Panc1 (cell line): ENCODE results near the gene ROR1. TPM values are rescaled to one million over a fixed set of nuclear protein-coding genes. Genes with fewer than 3 reads are reported as not detected.
A peak's percentile ranks its signal among the peaks of the same experiment; 100 is the strongest.

Experiments used
- ATAC-seq: fragments of 200-7000 bp; cut with Tn5 transposase; 2 replicates; pipeline ENCODE4 v1.9.1; 2020; ENCODE audit warnings: mild to moderate bottlenecking, moderate library complexity
- BruUV-seq: library from RNA; stranded (reverse); fragments of 400-500 nt; replicated peaks from 2 replicates; lab custom pipeline; 2021; lab: Mats Ljungman, UMichigan
- CTCF ChIA-PET: fragments of 300-600 bp; sonication (Branson Sonifier 250); formaldehyde crosslinking; loops from one replicate; lab custom pipeline; 2022; ENCODE audit warnings: antibody characterized with exemption; lab: Charles Lee
- POLR2A ChIA-PET: fragments of 300-600 bp; sonication (Branson Sonifier 250); formaldehyde crosslinking; loops from one replicate; lab custom pipeline; 2022; ENCODE audit warnings: antibody characterized with exemption; lab: Charles Lee
- DNase-seq: peaks from one replicate; pipeline ENCODE4 v3.0.0-alpha.2; 2010; ENCODE audit warnings: low read depth, low spot score
- H3K27ac ChIP-seq: 2 replicates; pipeline ENCODE4 v1.5.1; 2011; ENCODE audit warnings: mild to moderate bottlenecking, low read length, inconsistent platforms
- H3K27me3 ChIP-seq: fragments of 200-500 bp; sonication (Bioruptor generic); 2 replicates; pipeline ENCODE4 v1.6.0; 2014; ENCODE audit warnings: low read length, inconsistent platforms; ENCODE audit not compliant: control insufficient read depth, insufficient read depth
- H3K36me3 ChIP-seq: fragments of 200-500 bp; sonication (Bioruptor generic); 2 replicates; pipeline ENCODE4 v1.5.1; 2014; ENCODE audit warnings: inconsistent platforms, mild to moderate bottlenecking, low read length, moderate library complexity; ENCODE audit not compliant: control insufficient read depth, insufficient read depth
- H3K4me1 ChIP-seq: 2 replicates; pipeline ENCODE4 v1.5.1; 2011; ENCODE audit warnings: inconsistent platforms, mild to moderate bottlenecking, low read length, moderate library complexity; ENCODE audit not compliant: control insufficient read depth, insufficient read depth
- H3K4me3 ChIP-seq, 2 experiments: 2 replicates each; pipeline ENCODE4 v1.5.1; 2011 to 2012; ENCODE audit warnings: low read depth in 2 of 2, low read length in 2 of 2, mild to moderate bottlenecking in 2 of 2, inconsistent platforms in 1 of 2, moderate library complexity in 1 of 2
- H3K9me3 ChIP-seq: fragments of 200-500 bp; sonication (Bioruptor generic); 2 replicates; pipeline ENCODE4 v1.5.1; 2014; ENCODE audit warnings: low read depth, mild to moderate bottlenecking, inconsistent platforms, low read length, moderate library complexity; ENCODE audit not compliant: control insufficient read depth, insufficient read depth
- POLR2AphosphoS5 ChIP-seq: IDR thresholded peaks from 2 replicates; pipeline ENCODE4 v1.6.1; 2012; ENCODE audit warnings: mild to moderate bottlenecking, low read depth, low read length, moderate library complexity
- SIN3A ChIP-seq: IDR thresholded peaks from 2 replicates; pipeline ENCODE4 v1.6.1; 2012; ENCODE audit warnings: low read depth, mild to moderate bottlenecking, low read length, moderate library complexity, borderline replicate concordance; ENCODE audit not compliant: insufficient read depth
- TCF7L2 ChIP-seq: IDR thresholded peaks from 2 replicates; pipeline ENCODE4 v1.6.1; 2011; ENCODE audit warnings: mild to moderate bottlenecking, low read depth, low read length, inconsistent platforms
- in situ Hi-C: cut with HindIII; loops from 2 replicates; pipeline ENCODE4 v1.10.0; 2016; ENCODE audit warnings: low sequenced_read_pairs, low pct_unique_long_range_greater_than_20kb
- intact Hi-C: fragments of 100-400 bp; cut with micrococcal nuclease; formaldehyde crosslinking; loops from one replicate; pipeline ENCODE4 v1.10.0; 2022; ENCODE audit not compliant: unreplicated experiment
- total RNA-seq: library from RNA; stranded (reverse); gene quantifications from one replicate; pipeline ENCODE4 v1.2.1, GENCODE V29; 2021; ENCODE audit not compliant: unreplicated experiment
- TF ChIP-seq, protein P1 (sequence below): fragments of 450-650 bp; IDR thresholded peaks from 2 replicates; pipeline ENCODE4 v1.5.1; 2017; ENCODE audit warnings: mild to moderate bottlenecking
- TF ChIP-seq, protein P2 (sequence below), 2 experiments: IDR thresholded peaks; 2 replicates each; pipeline ENCODE4 v1.6.1; 2011 to 2012; ENCODE audit warnings: low read depth in 2 of 2, control low read depth in 1 of 2, low read length in 1 of 2, mild to moderate bottlenecking in 1 of 2, moderate library complexity in 1 of 2; ENCODE audit not compliant: insufficient read depth in 1 of 2

Gene ROR1
- total RNA-seq, 1 experiment from 2014 or later, result 19.3 TPM

DNA sequence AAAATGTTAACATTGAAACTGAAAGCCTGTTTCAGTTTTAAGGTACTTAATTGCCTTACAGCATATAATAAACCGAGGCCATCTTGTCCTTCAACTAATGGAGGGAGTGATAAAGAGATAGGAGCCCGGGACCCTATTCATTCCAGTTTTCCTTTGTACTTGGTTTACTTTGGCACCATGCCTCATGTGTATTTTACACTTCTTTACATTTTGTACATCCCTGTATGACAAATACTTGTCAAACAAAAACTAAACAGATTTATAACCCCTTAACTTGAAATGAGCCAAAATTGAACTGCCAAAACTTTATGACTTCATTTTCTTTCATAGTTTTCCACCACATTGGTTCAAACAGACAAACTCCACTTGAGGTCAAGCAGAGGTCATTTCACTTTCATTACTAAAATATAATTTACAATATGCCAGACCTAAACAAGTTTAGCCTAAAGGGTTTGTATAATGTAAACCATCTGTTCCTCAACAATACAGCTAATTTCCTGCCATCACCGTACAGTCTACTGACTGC lies 398.7 kb downstream of the ROR1 start:
- in situ Hi-C loops, result no loop called here
- H3K27ac ChIP-seq, result peak overlapping the region; percentile 35; the same call in 1 of the 2 replicates
- no peaks in the 10 kb centered on the region for H3K9me3 ChIP-seq
- H3K27me3 ChIP-seq, result no peaks in the 10 kb centered on the region
- H3K4me3 ChIP-seq, result no peak overlapping the region
- DNase-seq, result no peak
- no peak for TF ChIP-seq SIN3A
- TF ChIP-seq, protein P1, sequence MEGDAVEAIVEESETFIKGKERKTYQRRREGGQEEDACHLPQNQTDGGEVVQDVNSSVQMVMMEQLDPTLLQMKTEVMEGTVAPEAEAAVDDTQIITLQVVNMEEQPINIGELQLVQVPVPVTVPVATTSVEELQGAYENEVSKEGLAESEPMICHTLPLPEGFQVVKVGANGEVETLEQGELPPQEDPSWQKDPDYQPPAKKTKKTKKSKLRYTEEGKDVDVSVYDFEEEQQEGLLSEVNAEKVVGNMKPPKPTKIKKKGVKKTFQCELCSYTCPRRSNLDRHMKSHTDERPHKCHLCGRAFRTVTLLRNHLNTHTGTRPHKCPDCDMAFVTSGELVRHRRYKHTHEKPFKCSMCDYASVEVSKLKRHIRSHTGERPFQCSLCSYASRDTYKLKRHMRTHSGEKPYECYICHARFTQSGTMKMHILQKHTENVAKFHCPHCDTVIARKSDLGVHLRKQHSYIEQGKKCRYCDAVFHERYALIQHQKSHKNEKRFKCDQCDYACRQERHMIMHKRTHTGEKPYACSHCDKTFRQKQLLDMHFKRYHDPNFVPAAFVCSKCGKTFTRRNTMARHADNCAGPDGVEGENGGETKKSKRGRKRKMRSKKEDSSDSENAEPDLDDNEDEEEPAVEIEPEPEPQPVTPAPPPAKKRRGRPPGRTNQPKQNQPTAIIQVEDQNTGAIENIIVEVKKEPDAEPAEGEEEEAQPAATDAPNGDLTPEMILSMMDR, result no peak
- TF ChIP-seq, protein P2, sequence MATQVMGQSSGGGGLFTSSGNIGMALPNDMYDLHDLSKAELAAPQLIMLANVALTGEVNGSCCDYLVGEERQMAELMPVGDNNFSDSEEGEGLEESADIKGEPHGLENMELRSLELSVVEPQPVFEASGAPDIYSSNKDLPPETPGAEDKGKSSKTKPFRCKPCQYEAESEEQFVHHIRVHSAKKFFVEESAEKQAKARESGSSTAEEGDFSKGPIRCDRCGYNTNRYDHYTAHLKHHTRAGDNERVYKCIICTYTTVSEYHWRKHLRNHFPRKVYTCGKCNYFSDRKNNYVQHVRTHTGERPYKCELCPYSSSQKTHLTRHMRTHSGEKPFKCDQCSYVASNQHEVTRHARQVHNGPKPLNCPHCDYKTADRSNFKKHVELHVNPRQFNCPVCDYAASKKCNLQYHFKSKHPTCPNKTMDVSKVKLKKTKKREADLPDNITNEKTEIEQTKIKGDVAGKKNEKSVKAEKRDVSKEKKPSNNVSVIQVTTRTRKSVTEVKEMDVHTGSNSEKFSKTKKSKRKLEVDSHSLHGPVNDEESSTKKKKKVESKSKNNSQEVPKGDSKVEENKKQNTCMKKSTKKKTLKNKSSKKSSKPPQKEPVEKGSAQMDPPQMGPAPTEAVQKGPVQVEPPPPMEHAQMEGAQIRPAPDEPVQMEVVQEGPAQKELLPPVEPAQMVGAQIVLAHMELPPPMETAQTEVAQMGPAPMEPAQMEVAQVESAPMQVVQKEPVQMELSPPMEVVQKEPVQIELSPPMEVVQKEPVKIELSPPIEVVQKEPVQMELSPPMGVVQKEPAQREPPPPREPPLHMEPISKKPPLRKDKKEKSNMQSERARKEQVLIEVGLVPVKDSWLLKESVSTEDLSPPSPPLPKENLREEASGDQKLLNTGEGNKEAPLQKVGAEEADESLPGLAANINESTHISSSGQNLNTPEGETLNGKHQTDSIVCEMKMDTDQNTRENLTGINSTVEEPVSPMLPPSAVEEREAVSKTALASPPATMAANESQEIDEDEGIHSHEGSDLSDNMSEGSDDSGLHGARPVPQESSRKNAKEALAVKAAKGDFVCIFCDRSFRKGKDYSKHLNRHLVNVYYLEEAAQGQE (IDR thresholded peaks at IDR 0.05; ENCODE audit: insufficient read depth in 1 of 2, low read depth in 2 of 2, low read length in 1 of 2), result no peak
- intact Hi-C loops, result no loop called here
- H3K36me3 ChIP-seq, result no peaks in the 10 kb centered on the region
- BruUV-seq, result no TSS peak
- POLR2A ChIA-PET, result no interaction called here
- peak; percentile 53 for ATAC-seq
- CTCF ChIA-PET, result no interaction called here
- H3K4me1 ChIP-seq, result peaks cover 12% of the 10 kb centered on the region

- DNase-seq, result no peak
- Histone ChIP-seq H3K4me1 (peaks cover 12% of the 10 kb centered on the region), H3K9me3 (no peaks in the 10 kb centered on the region), H3K27ac (no peak overlapping the region), H3K36me3 (no peaks in the 10 kb centered on the region), H3K4me3 (no peak overlapping the region), H3K27me3 (no peaks in the 10 kb centered on the region)
- intact Hi-C loops (no loop called here), in situ Hi-C loops (no loop called here)
- TF ChIP-seq, protein P2 (IDR thresholded peaks at IDR 0.05; ENCODE audit: insufficient read depth in 1 of 2, low read depth in 2 of 2, low read length in 1 of 2), result no peak
- TF ChIP-seq POLR2AphosphoS5 (no peak), SIN3A (no peak), TCF7L2 (no peak)
- TF ChIP-seq, protein P1, result no peak
- BruUV-seq, result no TSS peak
- no peak for ATAC-seq
- CTCF ChIA-PET, result no interaction called here
- POLR2A ChIA-PET, result no interaction called here
These were observed 399.6 kb downstream of the ROR1 start for GRCh38 chr1:64173336-64173940.
